HepG2 (cell line): ENCODE data around the gene C1orf50. TPM values are rescaled to one million over a fixed set of nuclear protein-coding genes. Genes with fewer than 3 reads are reported as not detected.

ENCODE experiments used
- ATAD3A ChIP-seq: sonication (generic); formaldehyde crosslinking; IDR thresholded peaks from 2 replicates; pipeline ENCODE4 v1.4.0; 2020; ENCODE audit warnings: missing genetic modification reagents
- MEIS2 ChIP-seq: sonication (generic); formaldehyde crosslinking; IDR thresholded peaks from 2 replicates; pipeline ENCODE4 v1.9.0; 2021; ENCODE audit warnings: mild to moderate bottlenecking, missing genetic modification reagents
- NBN ChIP-seq: fragments of 450-650 bp; conservative IDR thresholded peaks from 2 replicates; pipeline ENCODE4 v1.6.1; 2017
- NFIB ChIP-seq: sonication (generic); formaldehyde crosslinking; IDR thresholded peaks from 2 replicates; pipeline ENCODE4 v1.9.0; 2021; ENCODE audit warnings: missing genetic modification reagents, mild to moderate bottlenecking, borderline replicate concordance
- PCBP2 ChIP-seq: fragments of 200-400 bp; formaldehyde crosslinking; optimal IDR thresholded peaks from 2 replicates; pipeline ENCODE3; 2018; ENCODE audit warnings: low read length, low read depth; ENCODE audit not compliant: poor library complexity, severe bottlenecking
- SALL1 ChIP-seq: sonication (generic); formaldehyde crosslinking; IDR thresholded peaks from 2 replicates; pipeline ENCODE4 v1.8.0; 2022; ENCODE audit warnings: mild to moderate bottlenecking, missing genetic modification reagents
- SMAD3 ChIP-seq: sonication (generic); formaldehyde crosslinking; IDR thresholded peaks from 2 replicates; pipeline ENCODE4 v1.4.0; 2020; ENCODE audit warnings: missing genetic modification reagents
- SPEN ChIP-seq: sonication (generic); formaldehyde crosslinking; IDR thresholded peaks from 2 replicates; pipeline ENCODE4 v1.5.1; 2020; ENCODE audit warnings: low read depth, mild to moderate bottlenecking, missing genetic modification reagents
- XRCC5 ChIP-seq: fragments of 200-400 bp; formaldehyde crosslinking; optimal IDR thresholded peaks from 2 replicates; pipeline ENCODE3; 2017; ENCODE audit warnings: mild to moderate bottlenecking, low read length
- ZNF337 ChIP-seq: sonication (generic); formaldehyde crosslinking; IDR thresholded peaks from 2 replicates; pipeline ENCODE4 v1.5.1; 2020; ENCODE audit warnings: missing genetic modification reagents, low read depth, mild to moderate bottlenecking, borderline replicate concordance
- polyA plus RNA-seq, 8 experiments: library from polyadenylated mRNA; depleted of rRNA in 3 of 8; stranded (reverse) in 7 of 8; unstranded in 1 of 8; fragments of >200 nt; fragmentation: Illumina TruSeq in 4 of 8; extraction: Trizol in 4 of 8; gene quantifications; 2 replicates each; pipeline versions ENCODE4 v1.2.1 to v1.2.3, GENCODE V29; 2011 to 2016; ENCODE audit warnings: low read depth in 4 of 8, missing spikeins in 1 of 8, mixed read lengths in 1 of 8; ENCODE audit not compliant: insufficient read depth in 1 of 8
- total RNA-seq, 5 experiments: library from RNA; depleted of rRNA; stranded (reverse); fragments of >200 nt; fragmentation: Illumina TruSeq; extraction: Trizol; gene quantifications; 2 replicates each; pipeline ENCODE4 v1.2.3, GENCODE V29; 2016; ENCODE audit warnings: low read depth in 1 of 5
- TF ChIP-seq, protein P1 (sequence below): sonication (generic); formaldehyde crosslinking; IDR thresholded peaks from 2 replicates; pipeline ENCODE4 v1.4.0; 2020; ENCODE audit warnings: missing genetic modification reagents, borderline replicate concordance
- TF ChIP-seq, protein P2 (sequence below): sonication (generic); formaldehyde crosslinking; IDR thresholded peaks from 2 replicates; pipeline ENCODE4; 2020; ENCODE audit warnings: missing genetic modification reagents, mild to moderate bottlenecking, borderline replicate concordance
- TF ChIP-seq, protein P3 (sequence below): sonication (generic); formaldehyde crosslinking; IDR thresholded peaks from 2 replicates; pipeline ENCODE4 v1.5.0; 2020; ENCODE audit warnings: mild to moderate bottlenecking, missing genetic modification reagents, borderline replicate concordance

Gene C1orf50
- total and polyA plus RNA-seq, 2 of the 13 experiments (the other 11 are each of a cell fraction or from before 2014, with no cell fraction given): 4.3 to 4.8 TPM

DNA sequence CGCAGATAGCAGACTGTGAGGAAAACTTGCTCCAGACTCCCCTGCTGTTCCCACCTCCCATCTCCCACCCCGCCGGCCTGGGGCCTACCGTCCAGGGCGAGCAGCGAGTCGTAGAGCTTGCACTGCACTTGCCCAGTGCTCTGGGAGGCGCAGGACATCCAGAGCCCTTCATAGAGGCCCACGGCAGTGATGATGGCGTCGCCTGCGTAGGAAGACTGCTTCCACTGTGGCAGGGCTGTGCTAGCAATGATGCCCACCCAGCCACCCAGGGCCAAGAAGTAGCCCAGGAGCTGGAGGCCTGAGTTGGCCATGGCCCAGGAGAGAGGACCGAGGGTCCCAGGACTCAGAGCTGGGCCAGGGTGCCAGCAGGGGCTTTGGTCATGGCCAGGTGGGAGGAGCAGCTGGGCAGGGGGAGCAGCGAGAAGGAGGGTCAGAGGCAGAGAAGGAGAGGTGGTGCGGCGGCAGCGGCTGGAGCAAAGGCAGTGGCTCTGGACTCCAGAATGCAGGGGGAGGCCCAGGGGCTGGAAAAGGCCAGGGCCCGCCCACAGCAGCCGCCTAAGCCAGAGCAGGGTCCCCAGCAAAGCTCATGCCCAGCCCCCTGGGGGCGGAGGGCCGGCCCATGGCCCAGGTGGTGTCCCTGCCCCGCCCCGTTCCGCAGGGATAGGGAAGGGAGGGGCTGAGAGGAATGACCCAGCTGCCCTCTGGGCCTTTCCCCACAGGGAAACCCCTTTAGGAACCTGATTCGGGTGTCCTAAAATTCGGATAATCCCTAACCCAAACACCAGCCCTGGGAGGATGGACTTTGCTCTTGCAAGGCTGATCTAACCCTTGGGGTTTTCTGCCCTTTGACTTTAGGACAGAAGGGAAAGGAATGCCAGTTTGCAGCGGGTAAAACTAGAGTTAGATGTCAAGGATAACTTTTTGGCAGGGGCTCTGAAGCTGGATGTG is 27.0 kb upstream of the C1orf50 start, which contains the start of gene CLDN19 (continued):
- TF ChIP-seq, protein P1, sequence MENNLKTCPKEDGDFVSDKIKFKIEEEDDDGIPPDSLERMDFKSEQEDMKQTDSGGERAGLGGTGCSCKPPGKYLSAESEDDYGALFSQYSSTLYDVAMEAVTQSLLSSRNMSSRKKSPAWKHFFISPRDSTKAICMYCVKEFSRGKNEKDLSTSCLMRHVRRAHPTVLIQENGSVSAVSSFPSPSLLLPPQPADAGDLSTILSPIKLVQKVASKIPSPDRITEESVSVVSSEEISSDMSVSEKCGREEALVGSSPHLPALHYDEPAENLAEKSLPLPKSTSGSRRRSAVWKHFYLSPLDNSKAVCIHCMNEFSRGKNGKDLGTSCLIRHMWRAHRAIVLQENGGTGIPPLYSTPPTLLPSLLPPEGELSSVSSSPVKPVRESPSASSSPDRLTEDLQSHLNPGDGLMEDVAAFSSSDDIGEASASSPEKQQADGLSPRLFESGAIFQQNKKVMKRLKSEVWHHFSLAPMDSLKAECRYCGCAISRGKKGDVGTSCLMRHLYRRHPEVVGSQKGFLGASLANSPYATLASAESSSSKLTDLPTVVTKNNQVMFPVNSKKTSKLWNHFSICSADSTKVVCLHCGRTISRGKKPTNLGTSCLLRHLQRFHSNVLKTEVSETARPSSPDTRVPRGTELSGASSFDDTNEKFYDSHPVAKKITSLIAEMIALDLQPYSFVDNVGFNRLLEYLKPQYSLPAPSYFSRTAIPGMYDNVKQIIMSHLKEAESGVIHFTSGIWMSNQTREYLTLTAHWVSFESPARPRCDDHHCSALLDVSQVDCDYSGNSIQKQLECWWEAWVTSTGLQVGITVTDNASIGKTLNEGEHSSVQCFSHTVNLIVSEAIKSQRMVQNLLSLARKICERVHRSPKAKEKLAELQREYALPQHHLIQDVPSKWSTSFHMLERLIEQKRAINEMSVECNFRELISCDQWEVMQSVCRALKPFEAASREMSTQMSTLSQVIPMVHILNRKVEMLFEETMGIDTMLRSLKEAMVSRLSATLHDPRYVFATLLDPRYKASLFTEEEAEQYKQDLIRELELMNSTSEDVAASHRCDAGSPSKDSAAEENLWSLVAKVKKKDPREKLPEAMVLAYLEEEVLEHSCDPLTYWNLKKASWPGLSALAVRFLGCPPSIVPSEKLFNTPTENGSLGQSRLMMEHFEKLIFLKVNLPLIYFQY: peak; percentile 80; the same call in 1 of the 2 replicates
- TF ChIP-seq, protein P2, sequence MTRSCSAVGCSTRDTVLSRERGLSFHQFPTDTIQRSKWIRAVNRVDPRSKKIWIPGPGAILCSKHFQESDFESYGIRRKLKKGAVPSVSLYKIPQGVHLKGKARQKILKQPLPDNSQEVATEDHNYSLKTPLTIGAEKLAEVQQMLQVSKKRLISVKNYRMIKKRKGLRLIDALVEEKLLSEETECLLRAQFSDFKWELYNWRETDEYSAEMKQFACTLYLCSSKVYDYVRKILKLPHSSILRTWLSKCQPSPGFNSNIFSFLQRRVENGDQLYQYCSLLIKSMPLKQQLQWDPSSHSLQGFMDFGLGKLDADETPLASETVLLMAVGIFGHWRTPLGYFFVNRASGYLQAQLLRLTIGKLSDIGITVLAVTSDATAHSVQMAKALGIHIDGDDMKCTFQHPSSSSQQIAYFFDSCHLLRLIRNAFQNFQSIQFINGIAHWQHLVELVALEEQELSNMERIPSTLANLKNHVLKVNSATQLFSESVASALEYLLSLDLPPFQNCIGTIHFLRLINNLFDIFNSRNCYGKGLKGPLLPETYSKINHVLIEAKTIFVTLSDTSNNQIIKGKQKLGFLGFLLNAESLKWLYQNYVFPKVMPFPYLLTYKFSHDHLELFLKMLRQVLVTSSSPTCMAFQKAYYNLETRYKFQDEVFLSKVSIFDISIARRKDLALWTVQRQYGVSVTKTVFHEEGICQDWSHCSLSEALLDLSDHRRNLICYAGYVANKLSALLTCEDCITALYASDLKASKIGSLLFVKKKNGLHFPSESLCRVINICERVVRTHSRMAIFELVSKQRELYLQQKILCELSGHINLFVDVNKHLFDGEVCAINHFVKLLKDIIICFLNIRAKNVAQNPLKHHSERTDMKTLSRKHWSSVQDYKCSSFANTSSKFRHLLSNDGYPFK: 0 out of 2 replicates have a peak, but pooled peaks have one; percentile 35
- TF ChIP-seq NBN (no peak), MEIS2 (CRISPR knock-in tag) (peak; percentile 20; the same call in 1 of the 2 replicates), NFIB (CRISPR knock-in tag) (no peak), PCBP2 (no peak), ATAD3A (no peak), SALL1 (CRISPR knock-in tag) (peak; percentile 13; the same call in 1 of the 2 replicates), SPEN (CRISPR knock-in tag) (no peak), ZNF337 (CRISPR knock-in tag) (no peak), XRCC5 (peak; percentile 56), SMAD3 (CRISPR knock-in tag) (no peak)
- TF ChIP-seq, protein P3, sequence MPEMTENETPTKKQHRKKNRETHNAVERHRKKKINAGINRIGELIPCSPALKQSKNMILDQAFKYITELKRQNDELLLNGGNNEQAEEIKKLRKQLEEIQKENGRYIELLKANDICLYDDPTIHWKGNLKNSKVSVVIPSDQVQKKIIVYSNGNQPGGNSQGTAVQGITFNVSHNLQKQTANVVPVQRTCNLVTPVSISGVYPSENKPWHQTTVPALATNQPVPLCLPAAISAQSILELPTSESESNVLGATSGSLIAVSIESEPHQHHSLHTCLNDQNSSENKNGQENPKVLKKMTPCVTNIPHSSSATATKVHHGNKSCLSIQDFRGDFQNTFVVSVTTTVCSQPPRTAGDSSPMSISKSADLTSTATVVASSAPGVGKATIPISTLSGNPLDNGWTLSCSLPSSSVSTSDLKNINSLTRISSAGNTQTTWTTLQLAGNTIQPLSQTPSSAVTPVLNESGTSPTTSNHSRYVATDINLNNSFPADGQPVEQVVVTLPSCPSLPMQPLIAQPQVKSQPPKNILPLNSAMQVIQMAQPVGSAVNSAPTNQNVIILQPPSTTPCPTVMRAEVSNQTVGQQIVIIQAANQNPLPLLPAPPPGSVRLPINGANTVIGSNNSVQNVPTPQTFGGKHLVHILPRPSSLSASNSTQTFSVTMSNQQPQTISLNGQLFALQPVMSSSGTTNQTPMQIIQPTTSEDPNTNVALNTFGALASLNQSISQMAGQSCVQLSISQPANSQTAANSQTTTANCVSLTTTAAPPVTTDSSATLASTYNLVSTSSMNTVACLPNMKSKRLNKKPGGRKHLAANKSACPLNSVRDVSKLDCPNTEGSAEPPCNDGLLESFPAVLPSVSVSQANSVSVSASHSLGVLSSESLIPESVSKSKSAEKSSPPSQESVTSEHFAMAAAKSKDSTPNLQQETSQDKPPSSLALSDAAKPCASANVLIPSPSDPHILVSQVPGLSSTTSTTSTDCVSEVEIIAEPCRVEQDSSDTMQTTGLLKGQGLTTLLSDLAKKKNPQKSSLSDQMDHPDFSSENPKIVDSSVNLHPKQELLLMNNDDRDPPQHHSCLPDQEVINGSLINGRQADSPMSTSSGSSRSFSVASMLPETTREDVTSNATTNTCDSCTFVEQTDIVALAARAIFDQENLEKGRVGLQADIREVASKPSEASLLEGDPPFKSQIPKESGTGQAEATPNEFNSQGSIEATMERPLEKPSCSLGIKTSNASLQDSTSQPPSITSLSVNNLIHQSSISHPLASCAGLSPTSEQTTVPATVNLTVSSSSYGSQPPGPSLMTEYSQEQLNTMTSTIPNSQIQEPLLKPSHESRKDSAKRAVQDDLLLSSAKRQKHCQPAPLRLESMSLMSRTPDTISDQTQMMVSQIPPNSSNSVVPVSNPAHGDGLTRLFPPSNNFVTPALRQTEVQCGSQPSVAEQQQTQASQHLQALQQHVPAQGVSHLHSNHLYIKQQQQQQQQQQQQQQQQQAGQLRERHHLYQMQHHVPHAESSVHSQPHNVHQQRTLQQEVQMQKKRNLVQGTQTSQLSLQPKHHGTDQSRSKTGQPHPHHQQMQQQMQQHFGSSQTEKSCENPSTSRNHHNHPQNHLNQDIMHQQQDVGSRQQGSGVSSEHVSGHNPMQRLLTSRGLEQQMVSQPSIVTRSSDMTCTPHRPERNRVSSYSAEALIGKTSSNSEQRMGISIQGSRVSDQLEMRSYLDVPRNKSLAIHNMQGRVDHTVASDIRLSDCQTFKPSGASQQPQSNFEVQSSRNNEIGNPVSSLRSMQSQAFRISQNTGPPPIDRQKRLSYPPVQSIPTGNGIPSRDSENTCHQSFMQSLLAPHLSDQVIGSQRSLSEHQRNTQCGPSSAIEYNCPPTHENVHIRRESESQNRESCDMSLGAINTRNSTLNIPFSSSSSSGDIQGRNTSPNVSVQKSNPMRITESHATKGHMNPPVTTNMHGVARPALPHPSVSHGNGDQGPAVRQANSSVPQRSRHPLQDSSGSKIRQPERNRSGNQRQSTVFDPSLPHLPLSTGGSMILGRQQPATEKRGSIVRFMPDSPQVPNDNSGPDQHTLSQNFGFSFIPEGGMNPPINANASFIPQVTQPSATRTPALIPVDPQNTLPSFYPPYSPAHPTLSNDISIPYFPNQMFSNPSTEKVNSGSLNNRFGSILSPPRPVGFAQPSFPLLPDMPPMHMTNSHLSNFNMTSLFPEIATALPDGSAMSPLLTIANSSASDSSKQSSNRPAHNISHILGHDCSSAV (CRISPR knock-in tag): no peak
